ENCODE data around the gene ZSCAN2.
A peak's percentile ranks its signal among the peaks of the same experiment; 100 is the strongest.
"Not testable (repeated sequence)": the region's sequence is repeated elsewhere in the genome, so short reads cannot be mapped to it uniquely, and the experiment has no call there.

The ZSCAN2 gene

GRCh38 chr15:84638103-84638502 is 37.3 kb downstream of the ZSCAN2 start:
- Mint-ChIP-seq H3K4me1 (ENCODE audit: low read depth) (peaks cover 21% of the 10 kb centered on the region), H3K9me3 (no peaks in the 10 kb centered on the region), H3K27me3 (ENCODE audit: low read depth) (no peaks in the 10 kb centered on the region), H3K36me3 (ENCODE audit: low read depth) (peaks cover 45% of the 10 kb centered on the region), H3K27ac (peak overlapping the region; percentile 46), H3K4me3 (peak overlapping the region; percentile 26)

- H3K4me1 Mint-ChIP-seq (ENCODE audit: low read depth); H3K27ac Mint-ChIP-seq: not testable (repeated sequence)
Observed at GRCh38 chr15:84641871-84642270, 41.1 kb downstream of the ZSCAN2 start.

GRCh38 chr15:84642640-84643039 is 41.8 kb downstream of the ZSCAN2 start:
- H3K4me1 Mint-ChIP-seq (ENCODE audit: low read depth); H3K4me3 Mint-ChIP-seq; H3K27me3 Mint-ChIP-seq (ENCODE audit: low read depth); H3K27ac Mint-ChIP-seq; H3K9me3 Mint-ChIP-seq: not testable (repeated sequence)
- peaks cover 47% of the 10 kb centered on the region for H3K36me3 Mint-ChIP-seq (ENCODE audit: low read depth)

More at GRCh38 chr15:84641871-84642270, 41.1 kb downstream of the ZSCAN2 start:
- not testable (repeated sequence) for H3K9me3 Mint-ChIP-seq; H3K4me3 Mint-ChIP-seq; H3K27me3 Mint-ChIP-seq (ENCODE audit: low read depth)
- H3K36me3 Mint-ChIP-seq (ENCODE audit: low read depth) = peaks cover 45% of the 10 kb centered on the region

- peaks cover 10% of the 10 kb centered on the region for H3K4me1 Mint-ChIP-seq (ENCODE audit: low read depth)
- H3K36me3 Mint-ChIP-seq (ENCODE audit: low read depth) = peaks cover 49% of the 10 kb centered on the region
- no peaks in the 10 kb centered on the region for H3K27me3 Mint-ChIP-seq (ENCODE audit: low read depth)
- no peak overlapping the region for H3K27ac Mint-ChIP-seq
- no peak overlapping the region for H3K4me3 Mint-ChIP-seq
- H3K9me3 Mint-ChIP-seq = no peaks in the 10 kb centered on the region
Observed at GRCh38 chr15:84643838-84644237, 43.0 kb downstream of the ZSCAN2 start.

GRCh38 chr15:84645496-84645895 is 44.7 kb downstream of the ZSCAN2 start:
- peaks cover 40% of the 10 kb centered on the region for H3K36me3 Mint-ChIP-seq (ENCODE audit: low read depth)
- no peak overlapping the region for H3K27ac Mint-ChIP-seq
- H3K27me3 Mint-ChIP-seq (ENCODE audit: low read depth) = no peaks in the 10 kb centered on the region
- H3K4me1 Mint-ChIP-seq (ENCODE audit: low read depth) = peaks cover 14% of the 10 kb centered on the region
- no peaks in the 10 kb centered on the region for H3K9me3 Mint-ChIP-seq
- no peak overlapping the region for H3K4me3 Mint-ChIP-seq

GRCh38 chr15:84645997-84646396 is 45.2 kb downstream of the ZSCAN2 start:
- H3K27me3 Mint-ChIP-seq (ENCODE audit: low read depth) = no peaks in the 10 kb centered on the region
- no peak overlapping the region for H3K4me3 Mint-ChIP-seq
- peaks cover 14% of the 10 kb centered on the region for H3K4me1 Mint-ChIP-seq (ENCODE audit: low read depth)
- no peaks in the 10 kb centered on the region for H3K9me3 Mint-ChIP-seq
- H3K36me3 Mint-ChIP-seq (ENCODE audit: low read depth) = peaks cover 37% of the 10 kb centered on the region
- H3K27ac Mint-ChIP-seq = no peak overlapping the region

GRCh38 chr15:84647726-84648125 is 46.9 kb downstream of the ZSCAN2 start:
- H3K4me1 Mint-ChIP-seq (ENCODE audit: low read depth) = peaks cover 20% of the 10 kb centered on the region
- no peaks in the 10 kb centered on the region for H3K9me3 Mint-ChIP-seq
- no peak overlapping the region for H3K4me3 Mint-ChIP-seq
- H3K27me3 Mint-ChIP-seq (ENCODE audit: low read depth) = no peaks in the 10 kb centered on the region
- peaks cover 46% of the 10 kb centered on the region for H3K36me3 Mint-ChIP-seq (ENCODE audit: low read depth)
- H3K27ac Mint-ChIP-seq = no peak overlapping the region

- Mint-ChIP-seq H3K9me3 (no peaks in the 10 kb centered on the region), H3K4me1 (ENCODE audit: low read depth) (peaks cover 21% of the 10 kb centered on the region), H3K27ac (no peak overlapping the region), H3K36me3 (ENCODE audit: low read depth) (peaks cover 42% of the 10 kb centered on the region), H3K4me3 (no peak overlapping the region), H3K27me3 (ENCODE audit: low read depth) (no peaks in the 10 kb centered on the region)
Observed at GRCh38 chr15:84648539-84648938, 47.7 kb downstream of the ZSCAN2 start.

GRCh38 chr15:84649706-84650105 is 48.9 kb downstream of the ZSCAN2 start:
- Mint-ChIP-seq H3K4me1 (ENCODE audit: low read depth) (peaks cover 24% of the 10 kb centered on the region), H3K27ac (no peak overlapping the region), H3K4me3 (no peak overlapping the region), H3K9me3 (no peaks in the 10 kb centered on the region), H3K36me3 (ENCODE audit: low read depth) (peaks cover 40% of the 10 kb centered on the region), H3K27me3 (ENCODE audit: low read depth) (no peaks in the 10 kb centered on the region)

- Mint-ChIP-seq H3K27ac (peak overlapping the region; percentile 92), H3K27me3 (ENCODE audit: low read depth) (no peaks in the 10 kb centered on the region), H3K36me3 (ENCODE audit: low read depth) (peaks cover 18% of the 10 kb centered on the region), H3K9me3 (no peaks in the 10 kb centered on the region), H3K4me3 (peak overlapping the region; percentile 98), H3K4me1 (ENCODE audit: low read depth) (peaks cover 23% of the 10 kb centered on the region)
Observed at GRCh38 chr15:84653584-84653909, 52.7 kb downstream of the ZSCAN2 start.

- Mint-ChIP-seq H3K27me3 (ENCODE audit: low read depth) (no peaks in the 10 kb centered on the region), H3K4me3 (peak within 1 kb of the TSS; percentile 98), H3K27ac (peak within 1 kb of the TSS; percentile 92), H3K9me3 (no peaks in the 10 kb centered on the region), H3K4me1 (ENCODE audit: low read depth) (peaks cover 23% of the 10 kb centered on the region), H3K36me3 (ENCODE audit: low read depth) (peaks cover 13% of the 10 kb centered on the region)
Observed at GRCh38 chr15:84653910-84654688, 53.3 kb downstream of the ZSCAN2 start, which contains the start of gene WDR73. Gene WDR73, minus strand, starts transcription at chr15:84654283. Its CDS starts 9 bp downstream, at chr15:84654274.

GRCh38 chr15:84654689-84655453 is 54.1 kb downstream of the ZSCAN2 start:
- peaks cover 12% of the 10 kb centered on the region for H3K36me3 Mint-ChIP-seq (ENCODE audit: low read depth)
- peak overlapping the region; percentile 55 for H3K4me3 Mint-ChIP-seq
- peaks cover 26% of the 10 kb centered on the region for H3K4me1 Mint-ChIP-seq (ENCODE audit: low read depth)
- H3K9me3 Mint-ChIP-seq = no peaks in the 10 kb centered on the region
- no peaks in the 10 kb centered on the region for H3K27me3 Mint-ChIP-seq (ENCODE audit: low read depth)
- H3K27ac Mint-ChIP-seq = peak overlapping the region; percentile 21

GRCh38 chr15:84656972-84657371 is 56.2 kb downstream of the ZSCAN2 start:
- H3K9me3 Mint-ChIP-seq = no peaks in the 10 kb centered on the region
- peak overlapping the region; percentile 78 for H3K4me3 Mint-ChIP-seq
- H3K36me3 Mint-ChIP-seq (ENCODE audit: low read depth) = peaks cover 9% of the 10 kb centered on the region
- no peaks in the 10 kb centered on the region for H3K27me3 Mint-ChIP-seq (ENCODE audit: low read depth)
- no peak overlapping the region for H3K27ac Mint-ChIP-seq
- peaks cover 24% of the 10 kb centered on the region for H3K4me1 Mint-ChIP-seq (ENCODE audit: low read depth)

GRCh38 chr15:84657748-84658079 is 56.9 kb downstream of the ZSCAN2 start:
- Mint-ChIP-seq H3K9me3 (no peaks in the 10 kb centered on the region), H3K27me3 (ENCODE audit: low read depth) (no peaks in the 10 kb centered on the region), H3K27ac (no peak overlapping the region), H3K4me1 (ENCODE audit: low read depth) (peaks cover 21% of the 10 kb centered on the region), H3K36me3 (ENCODE audit: low read depth) (peaks cover 4% of the 10 kb centered on the region), H3K4me3 (peak overlapping the region; percentile 78)

All from T-helper 1 cell treated with Interleukin-12 subunit alpha and Interleukin-12 subunit beta and Interleukin-4 antibody, amounts not matched to agents 30 μg/mL and 1 μg/mL, for 36 hours (primary cell).